GM12864 (cell line): ENCODE results near the gene CTSD.

ENCODE experiments used
- DNase-seq: peaks from one replicate; pipeline ENCODE4 v3.0.0-alpha.2; 2011; ENCODE audit warnings: low read depth
- H3K4me3 ChIP-seq: 2 replicates; pipeline ENCODE4 v1.5.1; 2011; ENCODE audit warnings: mild to moderate bottlenecking, low read depth, low read length, control low read depth
- TF ChIP-seq, protein P1 (sequence below): IDR thresholded peaks from 2 replicates; pipeline ENCODE4 v1.5.1; 2011; ENCODE audit warnings: low read depth, mild to moderate bottlenecking, moderate library complexity, low read length, control low read depth, inconsistent platforms; ENCODE audit errors: missing control alignments

The CTSD gene

DNA sequence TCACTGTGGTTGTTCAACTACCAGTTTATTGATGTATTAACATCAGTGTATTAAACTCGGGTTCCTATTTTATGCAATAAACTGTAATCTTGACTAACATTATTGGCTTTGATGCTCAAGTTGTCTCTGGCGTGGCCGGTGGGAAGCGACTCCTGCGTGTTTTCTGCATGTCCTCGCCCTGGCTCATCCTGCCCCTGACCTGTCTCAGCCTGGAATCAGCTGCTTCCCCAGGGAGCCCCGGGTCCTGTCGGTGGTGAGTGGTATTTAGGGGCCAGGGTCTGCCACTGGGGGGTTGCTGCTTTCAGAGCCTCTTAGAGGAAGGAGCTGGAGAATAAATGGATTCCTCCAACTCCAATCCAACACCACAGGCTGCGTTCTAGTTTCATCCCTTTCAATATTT is 35.9 kb downstream of the CTSD start:
- no peak overlapping the region for H3K4me3 ChIP-seq
- no peak for DNase-seq
- TF ChIP-seq, protein P1, sequence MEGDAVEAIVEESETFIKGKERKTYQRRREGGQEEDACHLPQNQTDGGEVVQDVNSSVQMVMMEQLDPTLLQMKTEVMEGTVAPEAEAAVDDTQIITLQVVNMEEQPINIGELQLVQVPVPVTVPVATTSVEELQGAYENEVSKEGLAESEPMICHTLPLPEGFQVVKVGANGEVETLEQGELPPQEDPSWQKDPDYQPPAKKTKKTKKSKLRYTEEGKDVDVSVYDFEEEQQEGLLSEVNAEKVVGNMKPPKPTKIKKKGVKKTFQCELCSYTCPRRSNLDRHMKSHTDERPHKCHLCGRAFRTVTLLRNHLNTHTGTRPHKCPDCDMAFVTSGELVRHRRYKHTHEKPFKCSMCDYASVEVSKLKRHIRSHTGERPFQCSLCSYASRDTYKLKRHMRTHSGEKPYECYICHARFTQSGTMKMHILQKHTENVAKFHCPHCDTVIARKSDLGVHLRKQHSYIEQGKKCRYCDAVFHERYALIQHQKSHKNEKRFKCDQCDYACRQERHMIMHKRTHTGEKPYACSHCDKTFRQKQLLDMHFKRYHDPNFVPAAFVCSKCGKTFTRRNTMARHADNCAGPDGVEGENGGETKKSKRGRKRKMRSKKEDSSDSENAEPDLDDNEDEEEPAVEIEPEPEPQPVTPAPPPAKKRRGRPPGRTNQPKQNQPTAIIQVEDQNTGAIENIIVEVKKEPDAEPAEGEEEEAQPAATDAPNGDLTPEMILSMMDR, result no peak

DNA sequence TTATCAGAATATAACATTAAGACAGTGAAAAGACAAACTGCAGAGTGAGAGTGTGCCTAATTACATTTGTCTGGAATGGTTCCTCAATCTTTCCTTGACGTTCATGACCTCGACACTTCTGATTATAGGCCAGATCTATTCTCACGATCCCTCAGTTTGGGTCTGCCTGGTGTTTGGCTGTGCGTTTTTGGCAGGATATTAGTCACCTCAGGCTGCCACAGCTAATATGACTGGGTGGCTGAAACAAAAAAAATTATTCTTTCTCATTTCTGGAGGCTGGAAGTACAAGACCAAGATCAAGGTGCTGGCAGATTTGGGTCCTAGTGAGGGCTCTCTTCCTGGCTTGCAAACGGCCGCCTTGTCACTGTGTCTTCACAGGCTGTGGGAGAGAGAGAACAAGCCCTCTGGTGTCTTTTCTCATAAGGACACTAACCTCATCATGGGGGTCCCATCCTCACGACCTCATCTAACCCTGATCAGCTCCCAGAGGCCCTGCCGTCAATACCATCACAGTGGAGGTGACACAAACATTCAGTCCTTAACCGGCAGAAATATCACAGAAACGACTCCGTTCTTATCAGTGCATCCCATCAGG is 36.5 kb downstream of the CTSD start:
- no peak for DNase-seq
- TF ChIP-seq, protein P1, result no peak
- H3K4me3 ChIP-seq, result no peak overlapping the region

DNA sequence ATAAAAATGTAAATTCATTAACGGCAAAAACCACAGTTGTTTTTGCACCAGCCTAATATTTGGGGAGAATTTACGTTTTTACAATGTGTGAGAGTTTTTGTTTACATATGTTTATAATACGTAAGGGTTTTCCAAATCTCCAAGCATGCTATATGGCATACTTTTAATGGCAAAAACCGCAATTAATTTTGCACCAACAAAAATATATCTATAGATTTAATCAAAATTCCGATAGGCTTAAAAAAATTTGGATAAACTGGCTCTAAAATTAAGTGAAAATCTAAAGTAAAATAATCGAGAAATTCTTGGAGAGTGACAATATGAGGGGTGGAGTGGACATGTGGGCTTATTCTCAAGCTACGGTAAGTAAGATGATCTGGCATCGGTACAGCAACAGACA is 43.9 kb downstream of the CTSD start:
- no peak overlapping the region for H3K4me3 ChIP-seq
- TF ChIP-seq, protein P1, result no peak
- DNase-seq, result no peak

DNA sequence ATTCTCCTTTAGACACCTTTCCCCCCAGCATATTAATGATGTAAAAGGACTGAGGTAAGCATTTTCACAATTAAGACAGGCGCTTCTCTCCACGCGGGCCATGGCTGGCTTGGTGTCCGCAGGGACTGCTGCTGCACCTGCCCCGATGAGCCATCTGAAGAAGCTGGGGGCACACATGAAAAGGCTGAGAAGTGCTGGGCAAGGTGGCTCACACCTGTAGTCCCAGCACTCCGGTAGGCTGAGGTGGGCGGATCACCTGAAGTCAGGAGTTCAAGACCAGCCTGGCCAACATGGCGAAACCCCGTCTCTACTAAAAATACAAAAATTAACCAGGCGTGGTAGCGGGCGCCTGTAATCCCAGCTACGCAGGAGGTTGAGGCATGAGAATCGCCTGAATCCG is 45.4 kb downstream of the CTSD start:
- H3K4me3 ChIP-seq, result no peak overlapping the region
- TF ChIP-seq, protein P1, result no peak
- DNase-seq, result no peak

DNA sequence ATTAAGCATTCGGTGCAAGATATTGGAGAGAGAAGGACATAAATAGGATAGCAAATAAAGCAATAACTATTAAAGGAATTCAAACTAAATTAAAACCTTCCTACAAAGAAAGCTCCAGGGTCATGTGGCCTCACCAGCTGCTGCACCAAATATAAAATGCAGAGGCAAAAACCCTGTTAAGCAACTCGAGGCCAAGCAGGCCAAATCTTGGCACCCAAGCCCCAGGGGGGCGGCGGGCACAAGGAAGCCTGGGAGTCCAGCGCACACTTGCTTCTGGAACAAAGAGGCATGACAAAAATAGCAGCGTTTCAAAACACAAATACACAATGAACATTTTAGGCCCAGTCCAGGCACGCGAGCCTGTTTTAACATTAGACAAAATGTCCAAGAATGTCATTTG is 46.0 kb downstream of the CTSD start:
- DNase-seq, result no peak

DNA sequence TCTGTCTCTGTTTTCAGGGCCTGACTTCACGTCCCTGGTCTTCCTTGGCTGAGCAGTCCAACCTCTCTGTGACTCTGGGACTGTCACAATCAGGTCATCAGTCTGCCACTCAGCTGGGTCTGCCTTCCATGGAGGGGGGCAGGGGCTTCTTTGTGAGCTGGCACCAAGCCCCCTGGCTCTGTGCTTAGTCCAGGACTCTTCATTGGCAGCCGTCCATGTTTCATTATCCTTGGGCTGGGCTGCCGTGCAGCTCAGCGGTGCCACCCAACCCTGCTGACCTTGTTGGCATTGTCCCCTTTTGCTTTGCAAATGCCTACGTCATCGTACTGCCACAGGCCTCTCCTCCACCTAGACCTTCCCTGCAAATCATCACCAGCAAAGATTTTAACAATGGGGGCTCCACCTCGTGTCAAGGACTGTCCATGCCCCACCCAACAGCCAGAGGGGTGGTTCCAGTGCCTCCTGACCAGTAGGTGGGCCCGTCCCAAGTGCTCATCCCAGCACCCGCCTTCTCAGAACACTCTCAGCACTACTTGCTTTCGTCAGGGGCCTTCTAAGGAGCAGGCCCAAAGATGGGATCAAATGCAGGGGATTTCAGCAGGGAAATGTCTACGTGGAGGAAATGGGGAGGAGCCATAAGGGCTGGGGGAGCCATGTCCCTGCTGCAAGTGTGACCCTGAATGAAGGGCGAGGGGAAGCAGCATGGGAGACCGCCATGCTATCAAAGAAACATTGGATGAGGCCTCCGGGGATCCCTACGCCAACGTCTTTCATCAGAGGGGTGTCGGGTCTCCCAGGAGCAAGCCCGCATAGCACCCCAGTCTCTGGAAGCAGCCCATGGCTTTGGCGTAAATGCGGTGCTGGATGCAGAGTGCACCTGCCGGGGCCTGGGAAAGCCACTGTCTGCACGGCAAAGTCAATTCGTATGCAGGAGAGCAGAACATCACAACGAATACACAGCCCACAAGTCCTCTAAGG is 48.5 kb downstream of the CTSD start:
- H3K4me3 ChIP-seq, result no peak overlapping the region
- no peak for DNase-seq
- TF ChIP-seq, protein P1, result no peak

More for the DNA sequence above, 46.0 kb downstream of the CTSD start:
- TF ChIP-seq, protein P1, result no peak
- no peak overlapping the region for H3K4me3 ChIP-seq
